Stomach (tissue), 9 donors: ENCODE data around the gene PCDHA3. TPM values are rescaled to one million over a fixed set of nuclear protein-coding genes. Genes with fewer than 3 reads are reported as not detected.
"Not testable (repeated sequence)": the region's sequence is repeated elsewhere in the genome, so short reads cannot be mapped to it uniquely, and the experiment has no call there.

Experiments used
- DNase-seq, 2 donors: peaks; one replicate each; pipeline versions ENCODE4 v3.0.0 to v3.0.0-alpha.2; 2013 to 2019
- H3K27ac ChIP-seq, 5 donors: fragments of 200-600 bp in 4 of 5; sonication (generic) in 4 of 5; one replicate each; pipeline ENCODE4 v1.5.1; 2013 to 2019; ENCODE audit warnings: mild to moderate bottlenecking in 1 of 5, moderate library complexity in 1 of 5
- H3K27me3 ChIP-seq, 3 donors: fragments of 200-600 bp; sonication (generic); one replicate each; pipeline ENCODE4 v1.5.1; 2017 to 2019; ENCODE audit warnings: mixed run types in 1 of 3
- H3K36me3 ChIP-seq, 4 donors: fragments of 200-600 bp; sonication (generic); 1 replicate in 3 of 4; 2 replicates in 1 of 4; pipeline ENCODE4 v1.5.1; 2016 to 2019
- H3K4me1 ChIP-seq, 4 donors: fragments of 200-600 bp; sonication (generic); one replicate each; pipeline ENCODE4 v1.5.1; 2016 to 2019
- H3K4me3 ChIP-seq, 4 donors: fragments of 200-600 bp; sonication (generic) in 3 of 4; one replicate each; pipeline ENCODE4 v1.5.1; 2016 to 2019; ENCODE audit warnings: mild to moderate bottlenecking in 1 of 4
- H3K9me3 ChIP-seq, 4 donors: fragments of 200-600 bp; sonication (generic); one replicate each; pipeline ENCODE4 v1.5.1; 2016 to 2019
- EP300 ChIP-seq: sonication (generic); formaldehyde crosslinking; IDR thresholded peaks from one replicate; pipeline ENCODE4 v1.6.1; 2017; ENCODE audit warnings: antibody characterized with exemption
- POLR2A ChIP-seq, 4 donors: fragments of 450-650 bp; IDR thresholded peaks; one replicate each; pipeline ENCODE4 v1.6.1; 2016; ENCODE audit warnings: antibody characterized with exemption in 4 of 4, control low read depth in 2 of 4, mild to moderate bottlenecking in 1 of 4, moderate library complexity in 1 of 4
- POLR2AphosphoS5 ChIP-seq, 3 donors: sonication (generic); formaldehyde crosslinking; IDR thresholded peaks; one replicate each; pipeline ENCODE4 v1.6.1; 2016; ENCODE audit warnings: antibody characterized with exemption in 3 of 3
- WGBS, 5 donors: extraction: QIAGEN DNeasy Blood & Tissue Kit in 3 of 5; methylation state at CpG; one replicate each; pipeline versions ENCODE4 v1.1.5 to v1.1.7; 2013 to 2018; 5-methylcytosine and 5-hydroxymethylcytosine counted together
- intact Hi-C: fragments of 100-400 bp; cut with DNase I; formaldehyde crosslinking; loops from one replicate; pipeline ENCODE4 v1.15.1; 2023; ENCODE audit warnings: low total_unique reads
- polyA plus RNA-seq, 3 donors: library from polyadenylated mRNA; stranded (reverse); fragments of 200-250 nt; gene quantifications; one replicate each; pipeline ENCODE4 v1.2.3, GENCODE V29; 2013
- total RNA-seq, 5 donors: library from RNA; depleted of rRNA; stranded (reverse); fragments of >200 nt; gene quantifications; one replicate each; pipeline versions ENCODE4 v1.1.0 to v1.2.3, GENCODE V29; 2014 to 2016
- TF ChIP-seq, protein P1 (sequence below), 7 experiments: fragments of 450-650 bp in 4 of 7; fragments of 200-600 bp in 3 of 7; sonication (generic) in 3 of 7; IDR thresholded peaks; one replicate each; pipeline ENCODE4 v1.5.1; 2016 to 2019; ENCODE audit warnings: antibody characterized with exemption in 7 of 7, control low read depth in 2 of 7, mild to moderate bottlenecking in 1 of 7
- donor health status: healthy with polysubstance abuse.
- donor health status: Bipolar disorder and iron deficiency.
- donor health status: healthy.

Gene PCDHA3
- total and polyA plus RNA-seq, 8 donors = under 0.01 to 1.2 (median 0.08) TPM; not detected in 3

DNA sequence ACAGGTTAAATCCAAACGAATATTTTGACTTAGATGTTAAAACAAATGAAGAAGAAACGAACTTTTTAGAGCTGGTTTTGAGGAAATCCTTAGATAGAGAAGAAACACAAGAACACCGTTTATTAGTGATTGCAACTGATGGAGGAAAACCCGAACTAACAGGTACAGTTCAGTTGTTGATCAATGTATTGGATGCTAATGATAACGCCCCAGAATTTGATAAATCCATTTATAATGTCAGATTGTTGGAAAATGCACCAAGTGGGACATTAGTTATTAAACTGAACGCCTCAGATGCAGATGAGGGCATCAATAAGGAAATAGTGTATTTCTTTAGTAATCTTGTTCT is 21.4 kb downstream of the PCDHA3 start:
- intact Hi-C loops = no loop called here
- TF ChIP-seq EP300 (no peak), POLR2AphosphoS5 (IDR thresholded peaks at IDR 0.05) (no peak), POLR2A (IDR thresholded peaks at IDR 0.05) (no peak)
- TF ChIP-seq, protein P1, sequence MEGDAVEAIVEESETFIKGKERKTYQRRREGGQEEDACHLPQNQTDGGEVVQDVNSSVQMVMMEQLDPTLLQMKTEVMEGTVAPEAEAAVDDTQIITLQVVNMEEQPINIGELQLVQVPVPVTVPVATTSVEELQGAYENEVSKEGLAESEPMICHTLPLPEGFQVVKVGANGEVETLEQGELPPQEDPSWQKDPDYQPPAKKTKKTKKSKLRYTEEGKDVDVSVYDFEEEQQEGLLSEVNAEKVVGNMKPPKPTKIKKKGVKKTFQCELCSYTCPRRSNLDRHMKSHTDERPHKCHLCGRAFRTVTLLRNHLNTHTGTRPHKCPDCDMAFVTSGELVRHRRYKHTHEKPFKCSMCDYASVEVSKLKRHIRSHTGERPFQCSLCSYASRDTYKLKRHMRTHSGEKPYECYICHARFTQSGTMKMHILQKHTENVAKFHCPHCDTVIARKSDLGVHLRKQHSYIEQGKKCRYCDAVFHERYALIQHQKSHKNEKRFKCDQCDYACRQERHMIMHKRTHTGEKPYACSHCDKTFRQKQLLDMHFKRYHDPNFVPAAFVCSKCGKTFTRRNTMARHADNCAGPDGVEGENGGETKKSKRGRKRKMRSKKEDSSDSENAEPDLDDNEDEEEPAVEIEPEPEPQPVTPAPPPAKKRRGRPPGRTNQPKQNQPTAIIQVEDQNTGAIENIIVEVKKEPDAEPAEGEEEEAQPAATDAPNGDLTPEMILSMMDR (IDR thresholded peaks at IDR 0.05) = no peak
- H3K27me3 ChIP-seq = peaks cover 0 to 36% (median 0%) of the 10 kb centered on the region in 3 donors
- WGBS, 5 donors = 24 to 29% (median 25%) methylated on average over 6 of the region's 6 CpGs
- no peak overlapping the region for H3K27ac ChIP-seq
- no peaks in the 10 kb centered on the region for H3K4me1 ChIP-seq
- no peak overlapping the region for H3K4me3 ChIP-seq
- peaks cover 0 to 53% (median 45%) of the 10 kb centered on the region in 4 donors for H3K9me3 ChIP-seq
- H3K36me3 ChIP-seq = no peaks in the 10 kb centered on the region
- DNase-seq = no peak

DNA sequence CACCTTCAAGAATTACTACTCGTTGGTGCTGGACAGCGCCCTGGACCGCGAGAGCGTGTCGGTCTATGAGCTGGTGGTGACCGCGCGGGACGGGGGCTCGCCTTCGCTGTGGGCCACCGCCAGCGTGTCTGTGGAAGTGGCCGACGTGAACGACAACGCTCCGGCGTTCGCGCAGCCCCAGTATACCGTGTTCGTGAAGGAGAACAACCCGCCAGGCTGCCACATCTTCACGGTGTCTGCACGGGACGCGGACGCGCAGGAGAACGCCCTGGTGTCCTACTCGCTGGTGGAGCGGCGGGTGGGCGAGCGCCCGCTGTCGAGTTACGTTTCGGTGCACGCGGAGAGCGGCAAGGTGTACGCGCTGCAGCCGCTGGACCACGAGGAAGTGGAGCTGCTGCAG is 22.1 kb downstream of the PCDHA3 start:
- H3K27ac ChIP-seq, H3K4me1 ChIP-seq, intact Hi-C loops, H3K36me3 ChIP-seq, H3K4me3 ChIP-seq, DNase-seq: not testable (repeated sequence)
- 51 to 79% (median 60%) methylated on average over 16 to 48 of the region's 48 CpGs for WGBS, 5 donors
- H3K27me3 ChIP-seq = peaks cover 0 to 43% (median 6%) of the 10 kb centered on the region in 3 donors
- peaks cover 2 to 56% (median 52%) of the 10 kb centered on the region in 4 donors for H3K9me3 ChIP-seq

DNA sequence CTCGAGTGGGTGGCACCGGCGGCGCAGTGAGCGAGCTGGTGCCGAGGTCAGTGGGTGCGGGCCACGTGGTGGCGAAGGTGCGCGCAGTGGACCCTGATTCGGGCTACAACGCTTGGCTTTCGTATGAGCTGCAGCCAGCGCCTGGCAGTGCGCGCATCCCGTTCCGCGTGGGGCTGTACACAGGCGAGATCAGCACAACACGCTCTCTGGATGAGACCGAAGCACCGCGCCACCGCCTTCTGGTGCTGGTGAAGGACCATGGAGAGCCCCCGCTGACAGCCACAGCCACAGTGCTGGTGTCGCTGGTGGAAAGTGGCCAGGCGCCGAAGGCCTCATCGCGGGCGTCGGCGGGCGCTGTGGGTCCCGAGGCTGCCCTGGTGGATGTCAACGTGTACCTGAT is 22.6 kb downstream of the PCDHA3 start:
- H3K27me3 ChIP-seq = peaks cover 0 to 48% (median 6%) of the 10 kb centered on the region in 3 donors

DNA sequence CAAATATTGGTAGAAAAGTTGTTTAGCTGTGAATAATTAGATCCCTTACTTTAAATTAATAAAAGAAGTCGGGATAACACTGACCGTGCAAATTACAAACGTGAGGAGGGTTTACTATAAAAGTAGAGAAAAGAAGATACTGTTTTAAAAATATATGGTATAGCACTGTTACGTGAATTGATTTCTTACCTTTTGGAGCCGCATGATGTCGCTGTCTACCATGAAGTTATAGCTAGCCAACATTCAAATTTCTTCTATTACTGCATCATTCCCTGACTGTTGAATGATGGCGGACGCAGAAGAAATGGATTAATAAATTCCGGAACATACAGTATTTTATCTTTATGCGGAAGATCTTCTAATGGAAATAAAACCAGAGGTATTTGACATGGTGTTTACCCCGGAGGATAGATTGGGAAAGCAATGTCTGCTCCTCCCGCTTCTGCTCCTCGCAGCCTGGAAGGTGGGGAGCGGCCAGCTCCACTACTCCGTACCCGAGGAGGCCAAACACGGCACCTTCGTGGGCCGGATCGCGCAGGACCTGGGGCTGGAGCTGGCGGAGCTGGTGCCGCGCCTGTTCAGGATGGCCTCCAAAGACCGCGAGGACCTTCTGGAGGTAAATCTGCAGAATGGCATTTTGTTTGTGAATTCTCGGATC is 27.0 kb downstream of the PCDHA3 start, which contains the start of gene PCDHA6:
Gene PCDHA6, plus strand, starts transcription at position 257 of the 658 bp plus-strand sequence. Its CDS starts 132 bp downstream, at position 389.
- 15 to 26% (median 21%) methylated on average over 19 to 27 of the region's 27 CpGs for WGBS, 5 donors
- TF ChIP-seq EP300 (no peak), POLR2A (IDR thresholded peaks at IDR 0.05) (no peak), POLR2AphosphoS5 (IDR thresholded peaks at IDR 0.05) (no peak)
- TF ChIP-seq, protein P1 (IDR thresholded peaks at IDR 0.05) = no peak
- H3K27ac ChIP-seq = no peak within 1 kb of the TSS
- H3K9me3 ChIP-seq = peaks cover 14 to 62% (median 57%) of the 10 kb centered on the region in 4 donors
- H3K4me1 ChIP-seq = no peaks in the 10 kb centered on the region
- intact Hi-C loops = no loop called here
- peak within 1 kb of the TSS in 1 of 4 donors; percentile 23 for H3K4me3 ChIP-seq
- no peaks in the 10 kb centered on the region for H3K36me3 ChIP-seq
- peak in 1 of 2 donors; percentile 13 for DNase-seq
- peaks cover 0 to 70% (median 6%) of the 10 kb centered on the region in 3 donors for H3K27me3 ChIP-seq

More for the DNA sequence above, 22.6 kb downstream of the PCDHA3 start:
- no peak overlapping the region for H3K27ac ChIP-seq
- no peaks in the 10 kb centered on the region for H3K4me1 ChIP-seq
- H3K36me3 ChIP-seq = no peaks in the 10 kb centered on the region
- peaks cover 6 to 59% (median 53%) of the 10 kb centered on the region in 4 donors for H3K9me3 ChIP-seq
- 55 to 67% (median 61%) methylated on average over 33 to 38 of the region's 38 CpGs; no CpG with 5 or more reads in 1 of the 5 donors for WGBS, 5 donors
- no peak overlapping the region for H3K4me3 ChIP-seq
- TF ChIP-seq POLR2A (IDR thresholded peaks at IDR 0.05) = no peak
- no peak for TF ChIP-seq EP300
- TF ChIP-seq POLR2AphosphoS5 (IDR thresholded peaks at IDR 0.05) = no peak
- TF ChIP-seq, protein P1 (IDR thresholded peaks at IDR 0.05) = no peak
- intact Hi-C loops = no loop called here
- DNase-seq = no peak

DNA sequence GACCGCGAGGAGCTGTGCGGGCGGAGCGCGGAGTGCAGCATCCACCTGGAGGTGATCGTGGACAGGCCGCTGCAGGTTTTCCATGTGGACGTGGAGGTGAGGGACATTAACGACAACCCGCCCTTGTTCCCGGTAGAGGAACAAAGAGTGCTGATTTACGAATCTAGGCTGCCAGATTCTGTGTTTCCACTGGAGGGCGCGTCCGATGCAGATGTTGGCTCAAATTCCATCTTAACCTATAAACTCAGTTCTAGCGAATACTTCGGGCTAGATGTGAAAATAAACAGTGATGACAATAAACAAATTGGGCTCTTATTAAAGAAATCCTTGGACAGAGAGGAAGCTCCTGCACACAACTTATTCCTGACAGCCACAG is 27.5 kb downstream of the PCDHA3 start:
- Histone ChIP-seq H3K27me3 (peaks cover 0 to 64% (median 6%) of the 10 kb centered on the region in 3 donors), H3K36me3 (no peaks in the 10 kb centered on the region)
- intact Hi-C loops = no loop called here

DNA sequence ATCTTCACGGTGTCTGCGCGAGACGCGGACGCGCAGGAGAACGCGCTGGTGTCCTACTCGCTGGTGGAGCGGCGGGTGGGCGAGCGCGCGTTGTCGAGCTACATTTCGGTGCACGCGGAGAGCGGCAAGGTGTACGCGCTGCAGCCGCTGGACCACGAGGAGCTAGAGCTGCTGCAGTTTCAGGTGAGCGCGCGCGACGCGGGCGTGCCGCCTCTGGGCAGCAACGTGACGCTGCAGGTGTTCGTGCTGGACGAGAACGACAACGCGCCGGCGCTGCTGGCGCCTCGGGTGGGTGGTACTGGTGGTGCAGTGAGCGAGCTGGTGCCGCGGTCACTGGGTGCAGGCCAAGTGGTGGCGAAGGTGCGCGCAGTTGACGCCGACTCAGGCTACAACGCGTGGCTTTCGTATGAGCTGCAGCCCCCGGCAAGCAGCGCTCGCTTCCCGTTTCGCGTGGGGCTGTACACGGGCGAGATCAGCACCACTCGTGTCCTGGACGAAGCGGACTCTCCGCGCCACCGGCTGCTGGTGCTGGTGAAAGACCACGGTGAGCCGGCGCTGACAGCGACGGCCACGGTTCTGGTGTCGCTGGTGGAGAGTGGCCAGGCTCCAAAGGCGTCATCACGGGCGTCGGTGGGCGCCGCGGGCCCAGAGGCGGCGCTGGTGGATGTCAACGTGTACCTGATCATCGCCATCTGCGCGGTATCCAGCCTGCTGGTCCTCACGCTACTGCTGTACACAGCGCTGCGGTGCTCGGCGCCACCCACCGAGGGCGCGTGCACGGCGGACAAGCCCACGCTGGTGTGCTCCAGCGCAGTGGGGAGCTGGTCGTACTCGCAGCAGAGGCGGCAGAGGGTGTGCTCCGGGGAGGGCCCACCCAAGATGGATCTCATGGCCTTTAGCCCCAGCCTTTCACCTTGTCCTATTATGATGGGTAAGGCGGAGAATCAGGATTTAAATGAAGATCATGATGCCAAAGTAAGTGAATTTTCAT is 28.9 kb downstream of the PCDHA3 start:
- H3K4me3 ChIP-seq, H3K27ac ChIP-seq, H3K4me1 ChIP-seq, H3K36me3 ChIP-seq, DNase-seq, intact Hi-C loops: not testable (repeated sequence)
- peaks cover 0 to 70% (median 10%) of the 10 kb centered on the region in 3 donors for H3K27me3 ChIP-seq
- H3K9me3 ChIP-seq = peaks cover 20 to 65% (median 54%) of the 10 kb centered on the region in 4 donors
- WGBS, 5 donors = 42 to 51% (median 49%) methylated on average over 31 to 106 of the region's 106 CpGs

More for the DNA sequence above, 27.5 kb downstream of the PCDHA3 start:
- Histone ChIP-seq H3K27ac (no peak overlapping the region), H3K4me3 (peak overlapping the region in 1 of 4 donors; percentile 23), H3K9me3 (peaks cover 14 to 62% (median 52%) of the 10 kb centered on the region in 4 donors), H3K4me1 (no peaks in the 10 kb centered on the region)
- TF ChIP-seq, protein P1 (IDR thresholded peaks at IDR 0.05) = no peak
- TF ChIP-seq POLR2A (IDR thresholded peaks at IDR 0.05) = no peak
- no peak for TF ChIP-seq POLR2AphosphoS5 (IDR thresholded peaks at IDR 0.05)
- no peak for TF ChIP-seq EP300
- WGBS, 5 donors = 17 to 28% (median 20%) methylated on average over 18 of the region's 18 CpGs
- DNase-seq = no peak
